GM23248 (cell line): ENCODE data around the gene IQSEC1. TPM values are rescaled to one million over a fixed set of nuclear protein-coding genes. Genes with fewer than 3 reads are reported as not detected.

Experiments used
- DNase-seq: peaks from one replicate; pipeline ENCODE4 v3.0.0-alpha.2; 2015
- H2AFZ ChIP-seq: fragments of 200-600 bp; sonication (generic); 2 replicates; pipeline ENCODE4 v1.6.1; 2016; ENCODE audit warnings: antibody characterized with exemption
- H3F3A ChIP-seq: fragments of 200-600 bp; sonication (generic); 2 replicates; pipeline ENCODE4 v1.6.1; 2016; ENCODE audit warnings: mild to moderate bottlenecking, antibody characterized with exemption, mixed run types; ENCODE audit not compliant: insufficient read depth
- H3K27ac ChIP-seq: fragments of 200-600 bp; sonication (generic); 2 replicates; pipeline ENCODE4 v1.5.1; 2016; ENCODE audit warnings: mild to moderate bottlenecking
- H3K27me3 ChIP-seq: fragments of 200-600 bp; sonication (generic); replicated peaks from 2 replicates; pipeline ENCODE4 v1.6.1; 2016; ENCODE audit warnings: mild to moderate bottlenecking; ENCODE audit not compliant: insufficient read depth
- H3K36me3 ChIP-seq: fragments of 200-600 bp; sonication (generic); 2 replicates; pipeline ENCODE4 v1.6.1; 2016; ENCODE audit warnings: low read depth, mild to moderate bottlenecking
- H3K4me1 ChIP-seq: fragments of 200-600 bp; sonication (generic); 2 replicates; pipeline ENCODE4 v1.6.1; 2016; ENCODE audit warnings: mild to moderate bottlenecking; ENCODE audit not compliant: insufficient read depth
- H3K4me2 ChIP-seq: fragments of 200-600 bp; sonication (generic); one replicate; pipeline ENCODE4 v1.6.1; 2016; ENCODE audit warnings: mild to moderate bottlenecking; ENCODE audit not compliant: unreplicated experiment
- H3K4me3 ChIP-seq: fragments of 200-600 bp; sonication (generic); 2 replicates; pipeline ENCODE4 v1.5.1; 2016; ENCODE audit warnings: mild to moderate bottlenecking
- H3K79me2 ChIP-seq: fragments of 200-600 bp; sonication (generic); 2 replicates; pipeline ENCODE4 v1.6.1; 2016; ENCODE audit warnings: mild to moderate bottlenecking; ENCODE audit not compliant: insufficient read depth
- H3K9ac ChIP-seq: fragments of 200-600 bp; sonication (generic); 2 replicates; pipeline ENCODE4 v1.6.1; 2016; ENCODE audit warnings: mild to moderate bottlenecking
- H3K9me2 ChIP-seq: fragments of 200-600 bp; sonication (generic); 2 replicates; pipeline ENCODE4 v1.6.1; 2016; ENCODE audit warnings: mixed run types, mild to moderate bottlenecking, moderate library complexity; ENCODE audit not compliant: insufficient read depth
- H3K9me3 ChIP-seq: fragments of 200-600 bp; sonication (generic); one replicate; pipeline ENCODE4 v1.6.1; 2017; ENCODE audit warnings: low read depth
- H4K20me1 ChIP-seq: fragments of 200-600 bp; sonication (generic); 2 replicates; pipeline ENCODE4 v1.6.0; 2016; ENCODE audit not compliant: insufficient read depth
- EZH2 ChIP-seq: fragments of 200-600 bp; sonication (generic); IDR thresholded peaks from 2 replicates; pipeline ENCODE4 v1.6.1; 2018; ENCODE audit warnings: antibody characterized with exemption, mild to moderate bottlenecking; ENCODE audit not compliant: insufficient read depth, poor library complexity, severe bottlenecking
- EZH2phosphoT487 ChIP-seq: fragments of 200-600 bp; sonication (generic); IDR thresholded peaks from 2 replicates; pipeline ENCODE4 v1.6.1; 2018; ENCODE audit warnings: antibody characterized with exemption, moderate library complexity, mild to moderate bottlenecking, low read depth; ENCODE audit not compliant: insufficient read depth
- WGBS, 2 experiments: methylation state at CpG; one replicate each; pipeline ENCODE4 v1.1.6; 2015 to 2017; ENCODE audit warnings: low lambda C conversion rate in 2 of 2, low coverage in 1 of 2; ENCODE audit errors: missing lambda C conversion rate in 2 of 2; 5-methylcytosine and 5-hydroxymethylcytosine counted together
- in situ Hi-C: fragments of 300-500 bp; cut with MboI; formaldehyde crosslinking; loops from 2 replicates; pipeline ENCODE4 v1.15.0; 2020
- polyA plus RNA-seq: library from polyadenylated mRNA; unstranded; fragments of >200 nt; fragmentation: Nextera tagmentation; extraction: Ambion mirVana; gene quantifications from 2 replicates; pipeline ENCODE4 v1.2.1, GENCODE V29; 2016
- total RNA-seq: library from RNA; depleted of rRNA; stranded (reverse); fragments of >200 nt; shearing (Covaris generic); gene quantifications from 2 replicates; pipeline ENCODE4 v1.2.3, GENCODE V29; 2014

Gene IQSEC1
- total and polyA plus RNA-seq, 2 experiments from 2014 or later = 5.1 to 21.6 TPM

DNA sequence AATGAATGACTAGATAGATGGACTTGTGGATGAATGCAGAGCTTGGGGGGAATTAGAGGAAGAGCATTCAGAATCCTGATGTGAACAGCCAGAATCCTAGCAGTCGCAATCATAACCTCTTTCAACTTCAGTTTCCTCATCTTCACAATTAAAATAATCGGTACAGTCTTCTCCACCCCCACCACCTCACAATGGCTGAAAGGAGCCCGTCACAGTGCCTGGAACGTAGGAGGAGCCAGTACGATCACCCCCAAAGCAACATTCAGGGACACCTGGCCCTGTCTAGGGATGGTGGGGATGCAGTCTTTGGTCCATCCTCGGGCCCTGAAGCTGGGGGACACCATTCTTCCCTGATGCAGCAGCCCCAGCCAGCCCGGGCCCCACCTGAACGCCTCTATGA lies 151.5 kb downstream of the IQSEC1 start:
- no peak overlapping the region for H3K9ac ChIP-seq
- TF ChIP-seq EZH2 (no peak), EZH2phosphoT487 (no peak)
- no peaks in the 10 kb centered on the region for H3K9me2 ChIP-seq
- H3K27ac ChIP-seq = no peak overlapping the region
- H3K79me2 ChIP-seq = no peaks in the 10 kb centered on the region
- no peaks in the 10 kb centered on the region for H3K27me3 ChIP-seq
- no peak overlapping the region for H3K4me3 ChIP-seq
- H3K36me3 ChIP-seq = no peaks in the 10 kb centered on the region
- no peaks in the 10 kb centered on the region for H3F3A ChIP-seq
- H4K20me1 ChIP-seq = no peaks in the 10 kb centered on the region
- no peaks in the 10 kb centered on the region for H3K9me3 ChIP-seq
- WGBS, 2 experiments = 92 to 97% methylated on average over 8 of the region's 8 CpGs
- no peak overlapping the region for H2AFZ ChIP-seq
- H3K4me2 ChIP-seq = no peak overlapping the region
- DNase-seq = no peak
- in situ Hi-C loops = no loop called here
- H3K4me1 ChIP-seq = no peaks in the 10 kb centered on the region

- in situ Hi-C loops = no loop called here
- Histone ChIP-seq H3K4me2 (no peak overlapping the region), H3K9me3 (no peaks in the 10 kb centered on the region), H3K4me1 (no peaks in the 10 kb centered on the region), H3K36me3 (no peaks in the 10 kb centered on the region), H3K27ac (no peak overlapping the region), H4K20me1 (no peaks in the 10 kb centered on the region), H3K27me3 (no peaks in the 10 kb centered on the region), H3K9ac (no peak overlapping the region), H2AFZ (no peak overlapping the region), H3K4me3 (no peak overlapping the region), H3K79me2 (no peaks in the 10 kb centered on the region), H3K9me2 (no peaks in the 10 kb centered on the region), H3F3A (no peaks in the 10 kb centered on the region)
- DNase-seq = no peak
- TF ChIP-seq EZH2 (no peak), EZH2phosphoT487 (no peak)
- 92 to 97% methylated on average over 8 to 9 of the region's 9 CpGs for WGBS, 2 experiments
Observed at GRCh38 chr3:12920967-12921366, 152.3 kb downstream of the IQSEC1 start.

DNA sequence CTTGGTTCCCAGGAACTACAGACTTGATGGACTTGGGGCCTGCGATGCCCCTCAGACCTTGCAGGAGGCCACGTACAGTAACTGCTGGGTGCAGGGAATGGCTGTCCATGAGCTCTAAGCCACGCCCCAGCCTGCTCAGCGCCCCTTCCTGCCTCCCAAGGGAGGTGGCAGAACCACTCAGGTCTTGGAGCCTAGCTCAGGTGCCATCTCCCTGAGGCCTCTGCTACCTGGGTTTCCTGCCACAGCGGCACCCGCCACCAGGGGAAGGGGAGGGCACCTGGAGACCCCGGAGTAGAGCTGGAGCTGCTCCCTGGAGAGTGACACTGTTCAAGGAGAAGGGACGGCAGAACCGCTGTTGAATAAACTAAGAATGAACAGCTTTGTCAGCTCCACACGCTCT lies 154.0 kb downstream of the IQSEC1 start:
- Histone ChIP-seq H4K20me1 (no peaks in the 10 kb centered on the region), H3F3A (no peaks in the 10 kb centered on the region), H3K9me2 (no peaks in the 10 kb centered on the region), H3K36me3 (no peaks in the 10 kb centered on the region), H3K4me3 (no peak overlapping the region), H3K9me3 (no peaks in the 10 kb centered on the region), H3K9ac (no peak overlapping the region), H3K4me2 (no peak overlapping the region), H3K79me2 (no peaks in the 10 kb centered on the region), H3K27ac (no peak overlapping the region), H3K27me3 (no peaks in the 10 kb centered on the region), H2AFZ (no peak overlapping the region), H3K4me1 (no peaks in the 10 kb centered on the region)
- WGBS, 2 experiments = 88 to 94% methylated on average over 10 of the region's 10 CpGs
- TF ChIP-seq EZH2 = no peak
- TF ChIP-seq EZH2phosphoT487 = no peak
- DNase-seq = no peak
- in situ Hi-C loops = no loop called here

GRCh38 chr3:12918231-12918630 lies 155.0 kb downstream of the IQSEC1 start:
- TF ChIP-seq EZH2 = no peak
- TF ChIP-seq EZH2phosphoT487 = no peak
- Histone ChIP-seq H3K27ac (no peak overlapping the region), H3K9ac (no peak overlapping the region), H3K9me2 (no peaks in the 10 kb centered on the region), H3K36me3 (no peaks in the 10 kb centered on the region), H3K4me2 (no peak overlapping the region), H3K4me3 (no peak overlapping the region), H3K27me3 (no peaks in the 10 kb centered on the region), H3K79me2 (no peaks in the 10 kb centered on the region), H3K4me1 (no peaks in the 10 kb centered on the region), H3K9me3 (no peaks in the 10 kb centered on the region), H4K20me1 (no peaks in the 10 kb centered on the region), H2AFZ (no peak overlapping the region), H3F3A (no peaks in the 10 kb centered on the region)
- 78 to 84% methylated on average over 3 of the region's 3 CpGs for WGBS, 2 experiments
- in situ Hi-C loops = no loop called here
- peak; percentile 32 for DNase-seq

DNA sequence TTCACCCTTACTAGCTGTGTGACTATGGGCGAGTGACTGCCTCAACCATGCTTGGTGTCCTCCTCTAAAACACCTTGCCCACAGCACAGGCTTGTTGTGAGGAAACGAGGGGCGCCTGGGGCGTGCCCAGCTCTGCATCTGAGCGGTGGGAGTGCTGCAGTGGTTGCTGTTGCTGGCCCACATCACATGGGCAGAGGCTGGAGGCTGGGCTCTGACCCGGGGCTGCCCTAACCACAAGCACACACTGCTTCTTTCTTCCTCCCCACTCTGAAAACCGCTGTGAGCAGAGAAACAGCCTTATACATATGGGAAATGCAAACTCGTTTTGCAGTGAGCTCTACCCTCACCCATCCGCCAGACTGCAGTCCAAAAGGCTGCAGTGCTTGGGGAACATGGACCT lies 157.1 kb downstream of the IQSEC1 start:
- no peaks in the 10 kb centered on the region for H3K9me2 ChIP-seq
- no peaks in the 10 kb centered on the region for H3K79me2 ChIP-seq
- in situ Hi-C loops = no loop called here
- DNase-seq = no peak
- H3K27me3 ChIP-seq = no peaks in the 10 kb centered on the region
- no peaks in the 10 kb centered on the region for H3K36me3 ChIP-seq
- TF ChIP-seq EZH2phosphoT487 = no peak
- TF ChIP-seq EZH2 = no peak
- H4K20me1 ChIP-seq = no peaks in the 10 kb centered on the region
- no peaks in the 10 kb centered on the region for H3K9me3 ChIP-seq
- no peaks in the 10 kb centered on the region for H3F3A ChIP-seq
- no peak overlapping the region for H3K4me3 ChIP-seq
- H3K27ac ChIP-seq = no peak overlapping the region
- H3K4me2 ChIP-seq = no peak overlapping the region
- H2AFZ ChIP-seq = no peak overlapping the region
- H3K9ac ChIP-seq = no peak overlapping the region
- H3K4me1 ChIP-seq = no peaks in the 10 kb centered on the region
- 85 to 86% methylated on average over 8 to 9 of the region's 9 CpGs for WGBS, 2 experiments
